HCT116 (cell line): ENCODE measurements around the gene BCO2. TPM values are rescaled to one million over a fixed set of nuclear protein-coding genes. Genes with fewer than 3 reads are reported as not detected.

Source experiments
- JUND ChIP-seq: IDR thresholded peaks from 2 replicates; pipeline ENCODE4 v1.6.1; 2012
- REST ChIP-seq: IDR thresholded peaks from 2 replicates; pipeline ENCODE4 v1.6.1; 2012; ENCODE audit warnings: low read depth
- YY1 ChIP-seq: IDR thresholded peaks from 2 replicates; pipeline ENCODE4 v1.6.1; 2011; ENCODE audit warnings: low read length, low read depth, moderate library complexity, mild to moderate bottlenecking; ENCODE audit not compliant: insufficient replicate concordance; ENCODE audit errors: extremely low read depth
- ZBTB33 ChIP-seq: IDR thresholded peaks from 2 replicates; pipeline ENCODE4 v1.6.1; 2011; ENCODE audit warnings: mild to moderate bottlenecking, low read length, moderate library complexity; ENCODE audit not compliant: insufficient replicate concordance; ENCODE audit errors: extremely low read depth
- ZFX ChIP-seq: fragments of 450-650 bp; IDR thresholded peaks from 2 replicates; pipeline ENCODE4 v1.6.1; 2017
- total RNA-seq: library from RNA; stranded (reverse); gene quantifications from one replicate; pipeline ENCODE4 v1.2.1, GENCODE V29; 2021; ENCODE audit not compliant: unreplicated experiment

The BCO2 gene
- total RNA-seq, 1 experiment from 2014 or later = 4.0 TPM

- TF ChIP-seq REST (no peak), JUND (no peak), YY1 (no peak), ZFX (no peak), ZBTB33 (no peak)
Observed at GRCh38 chr11:112216561-112217105, 41.3 kb downstream of the BCO2 start (continued).
